Globus pallidus (tissue), 1 donor: ENCODE results near the gene AP5S1.

Experiments used
- DNase-seq: peaks from one replicate; pipeline ENCODE4 v3.0.0-alpha.2; 2015; ENCODE audit warnings: low spot score

AP5S1 gene

DNA sequence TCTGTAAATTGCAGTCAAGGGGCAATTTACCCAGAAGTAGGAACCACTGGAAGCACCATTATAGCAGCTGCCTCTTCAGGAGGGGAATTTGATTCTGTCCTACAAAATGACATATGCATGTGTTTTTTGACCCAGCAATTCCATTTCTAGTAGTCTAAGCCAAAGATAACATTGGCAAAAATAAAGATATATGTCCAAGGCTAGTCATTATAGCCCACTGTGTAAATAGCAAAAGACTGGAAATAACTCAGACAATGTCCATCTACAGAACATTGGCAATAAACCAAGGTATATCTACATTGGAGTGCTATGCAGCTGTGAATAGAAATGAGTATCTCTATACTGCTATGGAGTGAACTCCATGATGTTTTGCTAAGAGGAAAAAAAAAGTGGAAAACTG, 56.3 kb downstream of the AP5S1 start:
- no peak for DNase-seq
